Panc1 (cell line): ENCODE results near the gene MAPK10. TPM values are rescaled to one million over a fixed set of nuclear protein-coding genes. Genes with fewer than 3 reads are reported as not detected.

Experiments used
- ATAC-seq: fragments of 200-7000 bp; cut with Tn5 transposase; 2 replicates; pipeline ENCODE4 v1.9.1; 2020; ENCODE audit warnings: mild to moderate bottlenecking, moderate library complexity
- BruUV-seq: library from RNA; stranded (reverse); fragments of 400-500 nt; replicated peaks from 2 replicates; lab custom pipeline; 2021; lab: Mats Ljungman, UMichigan
- CTCF ChIA-PET: fragments of 300-600 bp; sonication (Branson Sonifier 250); formaldehyde crosslinking; loops from one replicate; lab custom pipeline; 2022; ENCODE audit warnings: antibody characterized with exemption; lab: Charles Lee
- POLR2A ChIA-PET: fragments of 300-600 bp; sonication (Branson Sonifier 250); formaldehyde crosslinking; loops from one replicate; lab custom pipeline; 2022; ENCODE audit warnings: antibody characterized with exemption; lab: Charles Lee
- DNase-seq: peaks from one replicate; pipeline ENCODE4 v3.0.0-alpha.2; 2010; ENCODE audit warnings: low read depth, low spot score
- H3K27ac ChIP-seq: 2 replicates; pipeline ENCODE4 v1.5.1; 2011; ENCODE audit warnings: mild to moderate bottlenecking, low read length, inconsistent platforms
- H3K27me3 ChIP-seq: fragments of 200-500 bp; sonication (Bioruptor generic); 2 replicates; pipeline ENCODE4 v1.6.0; 2014; ENCODE audit warnings: low read length, inconsistent platforms; ENCODE audit not compliant: control insufficient read depth, insufficient read depth
- H3K36me3 ChIP-seq: fragments of 200-500 bp; sonication (Bioruptor generic); 2 replicates; pipeline ENCODE4 v1.5.1; 2014; ENCODE audit warnings: inconsistent platforms, mild to moderate bottlenecking, low read length, moderate library complexity; ENCODE audit not compliant: control insufficient read depth, insufficient read depth
- H3K4me1 ChIP-seq: 2 replicates; pipeline ENCODE4 v1.5.1; 2011; ENCODE audit warnings: inconsistent platforms, mild to moderate bottlenecking, low read length, moderate library complexity; ENCODE audit not compliant: control insufficient read depth, insufficient read depth
- H3K4me3 ChIP-seq, 2 experiments: 2 replicates each; pipeline ENCODE4 v1.5.1; 2011 to 2012; ENCODE audit warnings: low read depth in 2 of 2, low read length in 2 of 2, mild to moderate bottlenecking in 2 of 2, inconsistent platforms in 1 of 2, moderate library complexity in 1 of 2
- H3K9me3 ChIP-seq: fragments of 200-500 bp; sonication (Bioruptor generic); 2 replicates; pipeline ENCODE4 v1.5.1; 2014; ENCODE audit warnings: low read depth, mild to moderate bottlenecking, inconsistent platforms, low read length, moderate library complexity; ENCODE audit not compliant: control insufficient read depth, insufficient read depth
- CTCF ChIP-seq: fragments of 450-650 bp; IDR thresholded peaks from 2 replicates; pipeline ENCODE4 v1.5.1; 2017; ENCODE audit warnings: mild to moderate bottlenecking
- POLR2AphosphoS5 ChIP-seq: IDR thresholded peaks from 2 replicates; pipeline ENCODE4 v1.6.1; 2012; ENCODE audit warnings: mild to moderate bottlenecking, low read depth, low read length, moderate library complexity
- SIN3A ChIP-seq: IDR thresholded peaks from 2 replicates; pipeline ENCODE4 v1.6.1; 2012; ENCODE audit warnings: low read depth, mild to moderate bottlenecking, low read length, moderate library complexity, borderline replicate concordance; ENCODE audit not compliant: insufficient read depth
- TCF7L2 ChIP-seq: IDR thresholded peaks from 2 replicates; pipeline ENCODE4 v1.6.1; 2011; ENCODE audit warnings: mild to moderate bottlenecking, low read depth, low read length, inconsistent platforms
- in situ Hi-C: cut with HindIII; loops from 2 replicates; pipeline ENCODE4 v1.10.0; 2016; ENCODE audit warnings: low sequenced_read_pairs, low pct_unique_long_range_greater_than_20kb
- intact Hi-C: fragments of 100-400 bp; cut with micrococcal nuclease; formaldehyde crosslinking; loops from one replicate; pipeline ENCODE4 v1.10.0; 2022; ENCODE audit not compliant: unreplicated experiment
- total RNA-seq: library from RNA; stranded (reverse); gene quantifications from one replicate; pipeline ENCODE4 v1.2.1, GENCODE V29; 2021; ENCODE audit not compliant: unreplicated experiment
- TF ChIP-seq, protein P1 (sequence below), 2 experiments: IDR thresholded peaks; 2 replicates each; pipeline ENCODE4 v1.6.1; 2011 to 2012; ENCODE audit warnings: low read depth in 2 of 2, control low read depth in 1 of 2, low read length in 1 of 2, mild to moderate bottlenecking in 1 of 2, moderate library complexity in 1 of 2; ENCODE audit not compliant: insufficient read depth in 1 of 2

MAPK10 gene
- total RNA-seq, 1 experiment from 2014 or later, result 0.85 TPM

GRCh38 chr4:86108834-86109233 is 251.0 kb downstream of the MAPK10 start:
- Histone ChIP-seq H3K4me3 (no peak overlapping the region), H3K27ac (no peak overlapping the region), H3K4me1 (no peaks in the 10 kb centered on the region), H3K9me3 (no peaks in the 10 kb centered on the region), H3K27me3 (no peaks in the 10 kb centered on the region), H3K36me3 (no peaks in the 10 kb centered on the region)
- BruUV-seq, result no TSS peak
- ATAC-seq, result no peak
- CTCF ChIA-PET, result no interaction called here
- in situ Hi-C loops, result no loop called here
- no peak for TF ChIP-seq POLR2AphosphoS5
- TF ChIP-seq, protein P1, sequence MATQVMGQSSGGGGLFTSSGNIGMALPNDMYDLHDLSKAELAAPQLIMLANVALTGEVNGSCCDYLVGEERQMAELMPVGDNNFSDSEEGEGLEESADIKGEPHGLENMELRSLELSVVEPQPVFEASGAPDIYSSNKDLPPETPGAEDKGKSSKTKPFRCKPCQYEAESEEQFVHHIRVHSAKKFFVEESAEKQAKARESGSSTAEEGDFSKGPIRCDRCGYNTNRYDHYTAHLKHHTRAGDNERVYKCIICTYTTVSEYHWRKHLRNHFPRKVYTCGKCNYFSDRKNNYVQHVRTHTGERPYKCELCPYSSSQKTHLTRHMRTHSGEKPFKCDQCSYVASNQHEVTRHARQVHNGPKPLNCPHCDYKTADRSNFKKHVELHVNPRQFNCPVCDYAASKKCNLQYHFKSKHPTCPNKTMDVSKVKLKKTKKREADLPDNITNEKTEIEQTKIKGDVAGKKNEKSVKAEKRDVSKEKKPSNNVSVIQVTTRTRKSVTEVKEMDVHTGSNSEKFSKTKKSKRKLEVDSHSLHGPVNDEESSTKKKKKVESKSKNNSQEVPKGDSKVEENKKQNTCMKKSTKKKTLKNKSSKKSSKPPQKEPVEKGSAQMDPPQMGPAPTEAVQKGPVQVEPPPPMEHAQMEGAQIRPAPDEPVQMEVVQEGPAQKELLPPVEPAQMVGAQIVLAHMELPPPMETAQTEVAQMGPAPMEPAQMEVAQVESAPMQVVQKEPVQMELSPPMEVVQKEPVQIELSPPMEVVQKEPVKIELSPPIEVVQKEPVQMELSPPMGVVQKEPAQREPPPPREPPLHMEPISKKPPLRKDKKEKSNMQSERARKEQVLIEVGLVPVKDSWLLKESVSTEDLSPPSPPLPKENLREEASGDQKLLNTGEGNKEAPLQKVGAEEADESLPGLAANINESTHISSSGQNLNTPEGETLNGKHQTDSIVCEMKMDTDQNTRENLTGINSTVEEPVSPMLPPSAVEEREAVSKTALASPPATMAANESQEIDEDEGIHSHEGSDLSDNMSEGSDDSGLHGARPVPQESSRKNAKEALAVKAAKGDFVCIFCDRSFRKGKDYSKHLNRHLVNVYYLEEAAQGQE (IDR thresholded peaks at IDR 0.05; ENCODE audit: insufficient read depth in 1 of 2, low read depth in 2 of 2, low read length in 1 of 2), result no peak
- no peak for TF ChIP-seq SIN3A
- TF ChIP-seq TCF7L2, result no peak
- no peak for TF ChIP-seq CTCF
- intact Hi-C loops, result no loop called here
- POLR2A ChIA-PET, result no interaction called here
- DNase-seq, result no peak

DNA sequence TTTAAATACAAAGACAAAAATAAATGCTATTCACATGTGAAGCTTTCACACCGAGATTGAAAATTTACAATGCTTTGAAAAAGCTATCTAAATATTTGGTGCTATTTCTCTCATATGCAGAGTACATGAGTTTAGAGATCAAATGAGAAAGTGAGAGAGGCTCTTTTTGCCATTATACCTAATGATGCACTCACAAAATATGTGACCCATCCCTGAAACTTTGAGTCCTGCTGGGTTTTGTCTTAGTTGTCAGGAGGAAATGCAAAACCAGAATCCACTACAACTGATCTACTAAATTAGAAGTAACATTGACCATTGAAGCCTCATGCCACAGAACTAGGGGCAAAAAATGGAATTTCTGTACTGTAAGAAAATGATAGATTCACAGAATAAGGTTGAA is 251.7 kb downstream of the MAPK10 start:
- Histone ChIP-seq H3K4me3 (no peak overlapping the region), H3K4me1 (no peaks in the 10 kb centered on the region), H3K27me3 (no peaks in the 10 kb centered on the region), H3K9me3 (no peaks in the 10 kb centered on the region), H3K27ac (no peak overlapping the region), H3K36me3 (no peaks in the 10 kb centered on the region)
- ChIA-PET POLR2A (no interaction called here), CTCF (no interaction called here)
- intact Hi-C loops (no loop called here), in situ Hi-C loops (no loop called here)
- TF ChIP-seq SIN3A (no peak), CTCF (no peak), TCF7L2 (no peak), POLR2AphosphoS5 (no peak)
- TF ChIP-seq, protein P1 (IDR thresholded peaks at IDR 0.05; ENCODE audit: insufficient read depth in 1 of 2, low read depth in 2 of 2, low read length in 1 of 2), result no peak
- BruUV-seq, result no TSS peak
- ATAC-seq (no peak), DNase-seq (no peak)
